Stimulated activated CD4-positive, alpha-beta T cell treated with anti-CD3 and anti-CD28 coated beads, Interleukin-4, amount 100 ng/mL, for 48 hours (primary cell): ENCODE data around the gene CLIC3.

Experiments
- DNase-seq, 2 donors: peaks; one replicate each; pipeline ENCODE4 v3.0.0-alpha.2; 2020; ENCODE audit warnings: low read depth in 2 of 2

The CLIC3 gene

DNA sequence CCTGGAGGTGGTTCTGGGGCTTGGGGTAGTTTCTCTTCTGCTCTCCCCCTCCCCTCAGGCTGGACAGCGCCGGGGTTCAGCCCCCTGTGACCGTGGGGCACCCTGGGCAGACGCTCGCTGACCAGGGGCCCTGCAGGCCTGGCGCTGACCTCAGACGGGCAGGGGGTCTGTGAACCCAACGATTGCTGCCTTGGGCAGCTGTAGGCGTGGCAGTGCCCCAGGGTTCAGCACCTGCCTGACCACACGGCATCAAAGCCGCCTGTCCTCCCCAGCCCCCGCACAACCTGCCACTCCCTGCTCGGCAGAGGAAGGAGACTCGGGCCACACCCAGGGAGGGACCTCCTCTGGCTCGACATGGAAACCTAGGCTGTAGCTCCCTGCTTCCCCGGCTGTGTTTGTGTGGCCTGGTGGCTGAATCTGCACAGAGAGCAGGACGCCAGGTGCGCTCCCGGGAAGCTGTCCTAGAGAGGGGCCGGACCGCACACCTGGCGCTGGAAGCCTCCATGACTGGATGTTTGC, 32.1 kb downstream of the CLIC3 start:
- no peak for DNase-seq

DNA sequence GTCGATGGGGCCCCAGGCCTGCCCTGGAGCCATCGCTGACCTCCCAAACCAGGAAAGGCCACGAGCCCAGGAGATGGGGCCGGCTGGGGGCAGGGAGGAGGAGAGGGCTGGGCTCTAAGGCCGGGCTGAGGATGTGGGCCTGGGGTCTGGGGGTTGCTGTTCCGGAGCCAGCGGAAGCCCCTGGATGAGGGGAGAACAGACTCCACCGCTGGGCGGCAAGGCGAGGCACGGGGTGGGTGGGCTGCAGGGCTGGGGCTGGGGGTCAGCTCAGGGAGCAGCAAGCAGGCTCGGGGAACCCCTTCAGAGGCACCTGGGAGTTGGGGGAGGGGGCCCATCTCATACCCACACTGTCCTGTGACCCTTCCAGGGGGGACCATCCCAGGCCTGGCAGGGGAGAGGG, 32.6 kb downstream of the CLIC3 start:
- DNase-seq: no peak

DNA sequence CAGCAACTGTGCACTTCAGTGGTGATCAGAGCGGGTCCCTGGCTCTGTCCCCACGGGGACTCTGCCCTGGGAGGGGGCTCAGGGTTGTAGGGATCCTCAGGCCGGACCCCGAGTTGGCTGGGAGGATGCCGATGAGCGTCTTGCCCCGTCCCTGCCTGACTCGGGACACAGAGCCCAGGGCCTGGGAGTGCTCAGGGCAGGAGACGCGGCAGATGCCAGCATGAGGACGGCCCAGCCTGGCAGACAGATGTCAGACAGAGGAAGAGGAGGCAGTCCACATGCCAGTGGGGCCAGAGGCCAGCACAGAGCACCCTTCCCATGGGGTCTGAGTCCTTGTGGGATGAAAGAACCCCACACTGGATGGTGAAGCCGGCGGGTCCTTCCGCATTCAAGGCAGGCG, 33.0 kb downstream of the CLIC3 start:
- no peak for DNase-seq

DNA sequence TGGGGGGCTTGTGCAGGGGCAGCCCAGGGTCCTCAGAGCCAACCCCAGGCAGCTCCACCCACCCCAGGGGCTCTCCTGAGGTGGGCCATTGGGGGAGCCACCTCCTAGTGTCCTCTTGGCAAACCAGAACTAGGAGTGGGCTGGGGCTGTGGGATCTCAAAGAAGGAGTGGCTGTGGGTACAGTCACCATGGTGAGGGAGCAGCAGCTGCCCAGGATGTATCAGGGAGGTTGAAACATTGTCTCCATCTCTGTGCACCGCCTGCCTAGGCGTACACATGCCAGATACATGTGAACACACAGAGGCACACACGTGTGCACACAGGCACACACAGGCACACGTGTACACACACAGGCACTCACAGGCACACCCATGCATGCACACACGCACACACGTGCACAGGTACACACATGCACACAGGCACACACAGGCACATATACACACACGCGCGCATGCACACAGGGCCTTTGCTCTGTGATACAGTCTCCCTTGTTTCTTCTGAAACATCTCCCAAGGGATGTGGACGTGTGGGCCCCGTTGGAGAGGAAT, 33.6 kb downstream of the CLIC3 start:
- DNase-seq: no peak

DNA sequence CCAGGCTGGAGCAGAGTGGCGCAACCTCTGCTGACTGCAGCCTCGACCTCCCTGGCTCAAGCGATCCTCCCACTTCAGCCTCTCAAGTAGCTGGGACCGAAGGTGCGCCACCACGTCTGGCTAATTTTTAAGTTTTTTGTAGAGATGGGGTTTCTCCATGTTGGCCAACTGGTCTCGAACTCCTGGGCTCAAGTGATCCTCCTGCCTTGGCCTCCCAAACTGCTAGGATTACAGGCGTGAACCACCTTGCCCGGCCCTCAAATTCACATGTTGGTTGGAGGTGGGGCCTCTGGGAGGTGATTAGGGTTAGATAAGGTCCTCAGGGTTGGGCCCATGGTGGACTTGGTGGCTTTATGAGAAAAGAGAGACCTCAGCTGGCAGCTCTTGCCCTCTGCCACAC, 34.2 kb downstream of the CLIC3 start:
- DNase-seq: no peak

DNA sequence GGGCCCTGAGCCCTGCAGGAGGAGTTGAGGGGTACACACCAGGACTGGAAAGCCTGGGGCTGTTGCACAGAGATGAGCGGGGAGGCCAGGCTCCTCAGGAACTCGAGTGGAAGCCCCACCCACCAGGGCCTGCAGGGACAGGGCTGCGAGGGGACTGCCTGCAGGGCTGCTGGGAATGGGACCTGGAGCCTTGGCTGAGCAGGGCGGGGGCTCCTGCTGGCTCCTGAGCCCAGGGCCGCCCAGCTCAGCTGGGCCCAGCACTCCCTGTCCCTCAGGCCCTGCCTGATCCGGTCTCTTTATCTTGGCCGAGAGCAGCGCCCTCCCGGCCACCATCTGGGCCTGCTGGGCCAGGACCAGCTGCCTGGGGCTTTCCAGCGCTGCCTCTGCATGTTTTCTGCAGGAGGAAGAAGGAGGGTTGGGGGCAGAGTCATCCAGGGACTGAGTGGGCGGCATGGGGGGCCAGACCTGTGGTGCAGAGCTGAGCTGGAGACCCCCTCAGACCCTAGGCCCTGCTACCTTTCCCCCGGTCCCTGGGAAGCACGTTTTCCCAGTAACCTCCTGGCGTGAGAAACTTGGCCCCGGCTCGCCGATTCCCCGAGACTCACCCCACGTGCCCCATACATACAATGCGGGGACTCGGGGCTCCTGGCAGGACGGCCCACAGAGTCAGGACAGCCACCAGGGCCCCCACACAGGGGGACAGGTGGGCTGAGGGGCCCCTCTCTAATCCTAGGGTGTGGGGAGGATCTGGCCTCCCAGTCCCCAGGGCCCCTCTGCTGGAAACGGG, 34.9 kb downstream of the CLIC3 start:
- DNase-seq: no peak

DNA sequence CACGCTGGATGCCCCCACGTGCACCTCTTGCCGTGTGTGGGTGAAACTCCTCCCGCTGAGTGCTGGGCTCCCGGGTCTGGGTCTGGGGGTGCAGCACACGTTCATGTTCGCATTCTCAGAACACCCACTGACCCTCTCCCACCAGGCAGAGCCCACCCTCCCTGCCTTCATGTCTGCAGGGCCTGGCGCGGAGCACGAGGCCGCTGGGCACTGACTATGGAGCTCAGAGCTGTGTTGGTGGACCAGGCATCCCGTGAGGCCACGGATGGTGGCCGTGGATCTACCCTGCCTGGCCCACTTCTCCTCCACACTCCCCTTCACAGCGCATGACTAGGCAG, 35.5 kb downstream of the CLIC3 start:
- DNase-seq: no peak

DNA sequence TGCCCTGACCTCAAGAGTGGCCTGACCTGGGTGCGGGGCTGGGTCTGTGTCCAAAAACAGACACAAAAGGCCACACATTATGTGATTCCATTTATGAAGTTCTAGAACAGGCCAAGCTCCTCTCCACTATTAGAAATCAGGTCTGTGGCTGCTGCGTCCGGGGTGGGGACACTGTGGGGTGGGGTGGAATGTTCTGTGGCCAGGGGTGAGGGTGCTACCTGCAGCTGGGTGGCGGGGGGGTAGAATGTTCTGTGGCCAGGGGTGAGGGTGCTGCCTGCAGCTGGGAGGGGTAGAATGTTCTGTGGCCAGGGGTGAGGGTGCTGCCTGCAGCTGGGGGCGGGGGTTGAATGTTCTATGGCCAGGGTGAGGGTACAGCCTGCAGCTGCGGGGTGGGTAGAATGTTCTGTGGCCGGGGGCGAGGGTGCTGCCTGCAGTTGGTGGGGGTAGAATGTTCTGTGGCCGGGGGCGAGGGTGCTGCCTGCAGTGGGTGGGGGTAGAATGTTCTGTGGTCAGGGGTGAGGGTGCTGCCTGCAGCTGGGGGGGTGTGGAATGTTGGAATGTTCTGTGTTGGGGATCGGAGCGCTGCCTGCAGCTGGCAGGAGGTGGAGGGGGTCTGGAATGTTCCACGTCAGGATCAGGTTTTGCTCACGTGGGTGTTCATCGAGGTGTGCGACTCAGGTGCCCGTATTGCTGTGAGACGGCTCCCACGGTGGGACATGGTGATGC, 36.0 kb downstream of the CLIC3 start:
- DNase-seq: no peak

DNA sequence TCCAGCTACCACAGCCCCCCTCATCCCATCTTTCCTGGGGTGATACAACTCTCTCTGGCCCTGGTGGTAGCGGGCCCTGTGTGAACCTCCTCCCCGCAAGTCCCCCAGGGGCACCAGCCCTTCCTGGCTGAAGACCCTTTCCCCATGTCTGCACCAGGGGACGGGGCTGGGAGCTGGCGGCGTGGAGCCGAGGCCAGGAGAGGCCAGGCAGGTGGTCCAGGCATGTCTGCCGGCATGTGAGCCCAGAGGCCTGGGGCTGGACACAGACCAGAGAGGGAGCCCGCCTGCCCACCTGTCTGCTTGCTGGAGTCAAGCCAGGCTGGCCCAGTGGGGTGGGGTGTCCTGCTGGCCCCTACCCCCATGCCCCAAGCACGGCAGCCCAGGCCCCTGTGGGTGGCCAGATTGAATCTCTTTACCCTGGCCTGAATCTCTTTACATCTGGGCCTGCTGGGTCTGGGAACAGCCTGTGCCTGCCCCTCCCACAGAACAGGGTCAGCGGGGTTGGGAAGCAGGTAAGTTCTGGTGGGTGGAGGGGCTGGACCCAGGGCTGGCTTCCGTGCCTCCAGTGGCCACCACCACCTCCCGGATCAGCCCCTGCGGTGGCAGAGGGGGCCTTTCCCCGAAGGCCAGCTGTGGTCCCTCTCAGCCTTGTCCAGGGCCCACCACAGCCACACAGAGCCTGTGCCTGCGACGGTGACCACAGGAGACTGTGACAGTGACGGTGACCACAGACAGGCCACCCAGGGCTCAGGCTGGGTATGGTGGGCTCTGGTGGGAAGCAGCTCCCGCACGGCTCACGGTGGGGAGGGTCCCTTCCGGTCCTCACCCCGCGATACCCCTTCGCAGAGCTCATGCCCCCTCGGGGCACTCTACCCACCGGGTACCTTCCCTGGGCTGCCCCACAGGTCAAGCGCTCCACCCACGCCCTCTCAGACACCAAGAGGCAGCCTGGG, 37.2 kb downstream of the CLIC3 start:
- DNase-seq: no peak

DNA sequence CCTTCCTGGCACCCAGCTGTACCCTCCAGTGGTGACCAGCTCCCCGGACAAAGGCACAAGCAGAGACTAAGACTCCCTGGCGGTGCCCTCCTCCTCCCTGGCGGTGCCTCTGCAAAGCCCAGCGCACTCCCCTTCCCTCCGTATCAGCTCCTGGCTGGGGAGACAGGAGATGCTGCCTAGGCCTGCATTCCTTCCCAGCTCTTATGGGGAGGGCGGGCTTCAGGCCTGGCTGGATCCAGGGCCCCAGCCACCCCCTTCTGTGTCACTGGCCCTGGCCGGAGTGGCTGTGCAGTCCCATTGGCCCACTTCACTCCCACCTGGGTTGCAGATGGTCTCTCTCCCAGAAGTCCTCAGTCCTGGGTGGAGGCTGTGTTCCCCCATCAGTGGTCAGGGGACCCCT, 37.9 kb downstream of the CLIC3 start:
- no peak for DNase-seq

DNA sequence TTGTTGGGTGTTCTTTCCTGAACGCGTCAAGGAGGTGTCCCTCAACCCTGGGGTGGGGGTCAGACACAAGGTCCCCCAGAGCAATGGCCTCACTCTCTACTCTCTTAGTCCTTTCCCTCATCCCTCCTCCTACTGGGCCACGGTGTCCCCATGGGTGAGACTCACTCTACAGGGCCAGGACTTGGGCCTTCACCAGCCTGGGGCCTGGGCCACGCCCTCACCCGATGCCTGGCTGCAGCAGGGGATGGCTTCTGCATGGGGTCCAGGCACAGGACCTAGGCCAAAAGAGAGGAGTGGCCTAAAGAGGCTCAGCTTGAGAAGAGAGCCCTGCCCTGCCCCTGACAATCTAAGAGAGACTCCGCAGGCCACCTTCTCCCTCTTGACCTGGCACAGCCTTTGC, 38.5 kb downstream of the CLIC3 start:
- no peak for DNase-seq

DNA sequence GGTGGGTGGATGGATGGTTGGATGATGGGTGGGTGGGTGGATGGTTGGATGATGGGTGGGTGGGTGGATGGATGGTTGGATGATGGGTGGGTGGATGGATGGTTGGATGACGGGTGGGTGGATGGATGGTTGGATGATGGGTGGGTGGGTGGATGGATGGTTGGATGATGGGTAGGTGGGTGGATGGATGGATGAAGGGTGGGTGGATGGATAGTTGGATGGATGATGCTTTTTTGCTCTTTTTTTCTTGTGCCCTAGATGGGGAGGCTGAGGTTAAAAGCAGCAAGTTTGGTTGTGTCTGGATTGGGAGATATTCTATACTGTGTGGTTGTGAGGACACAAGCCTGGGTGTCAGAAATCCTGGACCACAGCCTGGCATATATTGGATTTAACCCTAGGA, 38.9 kb downstream of the CLIC3 start:
- DNase-seq: no peak

DNA sequence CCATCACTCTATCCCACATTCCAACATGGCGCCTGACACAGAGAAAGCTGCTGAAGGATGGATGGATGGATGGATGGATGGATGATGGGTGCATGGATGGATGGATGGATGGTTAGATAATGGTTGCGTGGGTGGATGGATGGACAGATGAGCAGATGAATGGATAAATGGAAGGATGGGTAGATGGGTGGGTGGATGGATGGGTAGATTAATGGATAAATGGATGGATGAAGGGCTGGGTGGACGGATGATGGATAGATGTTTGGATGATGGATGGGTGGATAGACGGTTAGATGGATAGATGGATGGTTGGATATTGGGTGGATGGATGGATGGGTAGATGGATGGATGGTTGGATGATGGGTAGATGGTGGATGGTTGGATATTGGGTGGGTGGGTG, 39.8 kb downstream of the CLIC3 start:
- no peak for DNase-seq

DNA sequence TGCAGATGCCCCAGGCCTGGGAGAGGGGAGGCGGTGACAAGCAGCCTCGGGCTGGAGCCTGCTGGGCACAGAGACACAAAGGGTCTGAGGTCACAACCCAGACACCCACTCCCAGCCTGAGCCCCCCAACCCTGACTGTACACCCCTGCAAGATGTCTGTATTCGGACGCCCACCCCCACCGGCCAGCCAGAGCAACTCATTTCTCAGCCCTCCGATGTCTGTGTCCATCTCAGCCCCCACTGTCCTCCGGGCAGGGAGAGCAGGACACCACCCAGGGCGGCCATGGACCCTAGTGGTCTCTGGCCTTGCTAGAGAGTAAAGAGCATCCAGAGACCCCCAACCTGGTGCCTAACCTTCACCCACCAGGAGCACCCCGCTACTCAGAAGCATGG, 40.4 kb downstream of the CLIC3 start:
- DNase-seq: no peak

DNA sequence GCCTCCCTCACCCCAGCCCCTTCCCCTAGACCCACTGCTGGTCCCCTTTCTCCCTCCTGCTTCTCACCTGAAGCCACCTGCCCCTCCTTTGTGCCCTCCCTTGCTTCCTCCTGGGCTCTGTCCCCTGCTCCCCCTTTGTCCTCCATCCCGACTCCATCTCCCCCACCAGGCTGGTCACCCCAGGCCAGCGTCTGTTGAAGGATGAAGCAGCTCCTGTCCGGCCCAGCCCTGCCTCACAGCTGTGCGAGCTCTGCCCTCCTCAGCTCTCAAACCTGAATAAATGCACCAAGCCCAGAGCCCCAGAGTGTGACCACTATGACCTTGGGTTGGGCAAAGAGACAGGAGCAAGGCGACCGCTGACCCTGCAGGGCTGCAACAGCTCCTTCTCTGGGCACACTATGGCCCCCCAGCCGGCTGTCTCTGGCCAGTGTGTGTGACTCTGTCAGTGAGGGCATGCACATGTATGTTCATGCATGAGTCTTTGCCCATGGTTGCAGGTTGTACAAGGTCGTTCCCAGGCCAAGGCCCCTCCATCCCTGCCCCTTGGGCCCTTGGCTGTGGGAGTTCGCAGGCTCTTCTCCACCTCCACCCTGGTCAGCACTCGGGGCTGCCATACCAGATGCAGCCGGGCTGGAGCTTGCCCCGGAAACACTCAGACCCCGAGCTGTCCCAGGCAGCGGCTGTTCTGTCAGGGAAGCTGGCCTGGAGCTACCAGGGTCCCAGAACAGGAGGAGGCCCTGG, 41.0 kb downstream of the CLIC3 start:
- DNase-seq: no peak

DNA sequence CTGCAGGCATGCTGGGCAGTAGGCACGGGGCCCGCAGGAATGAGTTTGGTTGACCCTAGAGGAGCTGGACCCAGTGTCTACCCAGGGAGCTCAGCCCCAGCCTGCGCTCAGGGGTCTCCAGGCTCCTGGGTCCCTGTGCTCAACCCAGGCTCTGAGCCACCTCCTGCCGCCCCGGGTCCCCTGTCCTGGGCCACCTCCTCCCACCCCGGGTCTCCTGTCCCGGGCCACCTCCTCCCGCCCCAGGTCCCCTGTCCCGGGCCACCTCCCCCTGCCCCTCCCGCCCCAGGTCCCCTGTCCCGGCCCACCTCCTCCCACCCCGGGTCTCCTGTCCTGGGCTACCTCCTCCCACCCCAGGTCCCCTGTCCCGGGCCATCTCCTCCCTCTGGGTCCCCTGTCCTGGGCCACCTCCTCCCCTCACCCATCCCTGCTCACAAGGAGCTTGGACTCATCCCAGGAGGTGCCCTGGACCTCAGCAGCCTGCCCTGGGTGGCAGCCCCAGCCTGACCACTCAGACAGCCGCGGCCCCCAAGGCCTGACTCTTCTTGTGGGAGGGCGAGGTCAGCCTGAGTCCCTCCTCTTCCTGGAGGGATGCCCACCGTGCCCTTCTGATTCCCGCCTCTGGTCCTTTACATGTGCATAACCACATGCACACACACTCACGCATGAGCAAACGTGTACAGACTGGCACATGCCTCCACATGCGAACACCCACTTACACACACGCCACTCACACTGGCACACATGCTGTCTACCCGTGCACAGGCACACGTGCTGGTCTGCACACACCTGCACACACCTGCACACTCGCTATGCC, 41.9 kb downstream of the CLIC3 start:
- DNase-seq: no peak

DNA sequence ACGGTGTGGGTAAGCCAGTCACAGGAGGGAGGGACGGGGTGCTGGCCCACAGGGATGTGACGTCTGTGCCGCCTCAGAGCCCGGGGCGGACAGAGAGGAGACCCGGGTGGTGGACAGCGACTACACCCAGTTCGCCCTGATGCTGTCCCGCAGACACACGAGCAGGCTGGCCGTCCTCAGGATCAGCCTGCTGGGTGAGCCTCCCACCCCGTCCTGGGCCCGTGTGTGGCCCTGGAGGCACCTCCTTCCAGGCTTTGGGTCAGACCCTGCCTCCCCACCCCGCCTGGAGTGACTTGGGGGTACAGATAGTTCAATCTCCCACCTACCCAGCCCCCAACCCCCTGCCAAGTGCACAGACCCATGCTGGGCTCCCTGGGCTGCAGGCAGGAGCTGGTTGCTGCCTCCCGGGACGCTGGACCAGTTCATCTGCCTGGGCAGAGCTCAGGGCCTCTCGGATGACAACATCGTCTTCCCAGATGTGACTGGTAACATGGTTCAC, 42.5 kb downstream of the CLIC3 start:
- no peak for DNase-seq

DNA sequence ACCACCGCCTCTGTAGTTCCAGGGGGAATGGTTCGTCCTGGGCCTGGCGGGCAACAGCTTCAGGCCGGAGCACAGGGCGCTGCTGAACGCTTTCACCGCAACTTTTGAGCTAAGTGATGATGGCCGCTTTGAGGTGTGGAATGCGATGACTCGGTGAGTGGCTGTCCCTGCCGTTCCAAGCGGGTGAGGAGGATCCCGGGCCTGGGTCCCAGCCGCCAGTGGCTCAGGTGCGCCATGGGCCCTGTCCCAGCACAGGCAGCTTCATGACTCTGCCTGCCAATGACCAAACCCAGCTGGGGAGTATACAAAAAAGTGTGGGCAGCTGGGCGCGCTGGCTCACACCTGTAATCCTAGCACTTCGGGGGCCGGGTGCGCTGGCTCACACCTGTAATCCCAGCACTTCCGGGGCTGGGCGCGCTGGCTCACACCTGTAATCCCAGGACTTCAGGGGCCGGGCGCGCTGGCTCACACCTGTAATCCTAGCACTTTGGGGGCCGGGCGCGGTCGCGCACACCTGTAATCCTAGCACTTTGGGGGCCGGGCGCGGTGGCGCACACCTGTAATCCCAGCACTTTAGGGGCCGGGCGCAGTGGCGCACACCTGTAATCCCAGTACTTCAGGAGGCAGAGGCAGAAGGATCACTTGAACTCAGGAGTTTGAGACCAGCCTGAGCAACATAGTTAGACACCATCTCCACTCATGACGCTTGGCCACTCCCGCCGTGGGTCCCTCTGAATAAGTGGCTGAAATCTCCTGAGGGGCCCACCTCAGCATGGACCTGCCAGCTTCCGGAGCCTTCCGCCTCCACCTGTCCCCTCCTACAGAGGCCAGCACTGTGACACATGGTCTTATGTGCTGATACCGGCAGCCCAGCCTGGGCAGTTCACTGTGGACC, 43.2 kb downstream of the CLIC3 start:
- no peak for DNase-seq

DNA sequence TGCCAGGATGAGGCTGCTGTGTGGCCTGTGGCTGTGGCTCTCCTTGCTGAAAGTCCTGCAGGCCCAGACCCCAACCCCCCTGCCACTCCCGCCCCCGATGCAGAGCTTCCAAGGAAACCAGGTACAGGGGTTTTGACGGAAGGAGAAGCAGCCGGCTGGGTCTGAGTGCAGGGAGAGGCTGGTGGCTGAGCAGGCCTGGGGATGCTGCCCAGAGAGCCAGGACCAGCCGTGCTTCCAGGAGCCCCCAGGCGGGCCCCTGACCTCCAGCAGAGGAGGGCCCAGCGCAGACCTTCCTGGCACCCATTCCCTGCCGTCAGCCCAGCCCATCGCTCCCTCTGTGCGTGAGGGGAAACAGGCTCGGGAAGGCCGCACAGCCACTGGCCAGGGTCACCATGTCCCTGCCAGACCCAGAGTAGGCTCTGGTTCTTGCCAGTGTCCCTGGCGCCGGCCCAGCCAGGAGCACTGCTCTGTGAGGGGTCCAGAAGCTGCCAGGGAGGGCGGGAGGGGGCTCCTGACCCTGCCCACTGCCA, 44.0 kb downstream of the CLIC3 start:
- no peak for DNase-seq
